Right renal pelvis (tissue), 4 donors: Measurements from ENCODE around the gene BCAS1. TPM values are rescaled to one million over a fixed set of nuclear protein-coding genes. Genes with fewer than 3 reads are reported as not detected.

ENCODE experiments used
- DNase-seq, 4 donors: peaks; one replicate each; pipeline ENCODE4 v3.0.0-alpha.2; 2013; ENCODE audit warnings: low read depth in 4 of 4, low spot score in 3 of 4, missing footprints in 1 of 4
- polyA plus RNA-seq, 4 donors: library from polyadenylated mRNA; unstranded; fragments of 120-200 nt; gene quantifications; one replicate each; pipeline ENCODE4 v1.2.1, GENCODE V29; 2013; ENCODE audit not compliant: insufficient read length in 4 of 4

The BCAS1 gene
- polyA plus RNA-seq, 4 donors = 2.4 to 5.5 (median 3.7) TPM

GRCh38 chr20:53915446-53916172, 154.8 kb downstream of the BCAS1 start:
- DNase-seq = peak; percentile 89 to 97 (median 94)

GRCh38 chr20:53914781-53915445, 155.5 kb downstream of the BCAS1 start:
- no peak for DNase-seq

GRCh38 chr20:53914091-53914780, 156.2 kb downstream of the BCAS1 start:
- DNase-seq = no peak

DNA sequence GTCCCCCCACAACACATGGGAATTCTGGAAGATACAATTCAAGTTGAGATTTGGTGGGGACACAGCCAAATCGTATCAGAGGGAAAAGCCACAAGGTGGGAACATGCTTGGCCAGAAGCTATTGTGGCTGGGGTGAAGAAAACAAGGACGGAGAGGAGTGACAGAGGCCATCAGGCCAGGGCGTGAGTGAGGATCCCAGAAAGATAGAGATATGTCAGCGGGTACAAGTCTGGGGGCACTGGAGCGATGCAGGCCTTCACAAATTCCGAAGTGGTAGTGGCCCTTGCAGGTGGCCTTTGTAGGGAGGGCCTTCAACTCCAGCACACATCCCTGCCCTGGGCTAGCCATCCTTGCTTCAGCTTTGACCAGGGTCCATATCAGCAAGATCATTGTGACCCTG, 159.1 kb downstream of the BCAS1 start:
- DNase-seq = no peak

- DNase-seq = no peak
Observed at GRCh38 chr20:53910351-53911002, 159.9 kb downstream of the BCAS1 start.

DNA sequence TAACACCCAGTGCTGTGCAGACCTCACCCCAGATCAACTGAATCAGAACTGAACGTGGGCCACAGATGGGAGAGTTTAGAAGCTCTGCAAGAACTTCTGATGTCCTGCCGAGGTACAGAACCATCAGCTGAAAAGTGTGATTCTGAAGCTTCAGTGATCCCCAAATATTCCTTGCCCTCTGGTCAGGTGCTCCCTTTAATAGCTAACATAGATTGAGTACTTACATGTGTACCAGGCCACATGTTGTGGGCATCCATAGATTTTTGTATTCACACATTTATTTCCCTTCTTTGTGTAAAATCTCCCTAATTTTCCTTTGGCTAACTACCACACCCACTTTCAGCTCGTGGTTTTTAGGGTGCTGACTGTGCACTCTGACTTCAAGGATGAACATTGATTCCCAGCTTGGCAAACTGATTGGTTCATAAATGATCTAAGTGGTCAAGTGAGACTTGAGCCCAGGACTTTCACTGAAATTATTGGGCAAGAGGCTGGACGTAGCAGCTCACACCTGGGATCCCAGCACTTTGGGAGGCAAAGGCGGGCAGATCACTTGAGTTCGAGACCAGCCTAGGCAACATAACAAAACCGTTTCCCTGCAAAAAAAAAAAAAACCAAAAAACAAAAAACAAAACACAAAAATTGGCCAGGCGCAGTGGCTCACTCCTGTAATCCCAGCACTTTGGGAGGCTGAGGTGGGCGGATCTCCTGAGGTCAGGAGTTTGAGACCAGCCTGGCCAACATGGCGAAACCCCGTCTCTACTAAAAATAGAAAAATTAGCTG, 162.2 kb downstream of the BCAS1 start:
- DNase-seq = no peak

- no peak for DNase-seq
Observed at GRCh38 chr20:53905820-53906191, 164.6 kb downstream of the BCAS1 start.

- DNase-seq = no peak
Observed at GRCh38 chr20:53905019-53905819, 165.2 kb downstream of the BCAS1 start.

DNA sequence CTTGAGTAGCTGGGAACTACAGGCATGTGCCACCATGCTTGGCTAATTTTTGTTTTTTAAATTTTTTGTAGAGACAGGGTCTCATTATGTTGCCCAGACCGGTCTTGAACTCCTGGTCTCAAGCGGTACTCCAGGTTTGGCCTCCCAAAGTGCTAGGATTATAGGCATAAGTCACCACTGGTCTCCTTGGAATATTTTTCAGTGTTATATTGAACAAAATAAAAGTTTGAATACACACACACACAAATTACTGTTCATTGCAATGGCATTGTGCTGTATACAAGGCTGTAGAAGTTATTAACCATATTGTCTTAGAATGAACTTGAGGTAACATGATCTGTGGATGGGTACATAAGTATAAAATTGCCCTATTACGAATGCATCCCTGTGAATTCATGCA, 166.1 kb downstream of the BCAS1 start:
- no peak for DNase-seq

GRCh38 chr20:53903652-53903987, 166.8 kb downstream of the BCAS1 start:
- DNase-seq = no peak

DNA sequence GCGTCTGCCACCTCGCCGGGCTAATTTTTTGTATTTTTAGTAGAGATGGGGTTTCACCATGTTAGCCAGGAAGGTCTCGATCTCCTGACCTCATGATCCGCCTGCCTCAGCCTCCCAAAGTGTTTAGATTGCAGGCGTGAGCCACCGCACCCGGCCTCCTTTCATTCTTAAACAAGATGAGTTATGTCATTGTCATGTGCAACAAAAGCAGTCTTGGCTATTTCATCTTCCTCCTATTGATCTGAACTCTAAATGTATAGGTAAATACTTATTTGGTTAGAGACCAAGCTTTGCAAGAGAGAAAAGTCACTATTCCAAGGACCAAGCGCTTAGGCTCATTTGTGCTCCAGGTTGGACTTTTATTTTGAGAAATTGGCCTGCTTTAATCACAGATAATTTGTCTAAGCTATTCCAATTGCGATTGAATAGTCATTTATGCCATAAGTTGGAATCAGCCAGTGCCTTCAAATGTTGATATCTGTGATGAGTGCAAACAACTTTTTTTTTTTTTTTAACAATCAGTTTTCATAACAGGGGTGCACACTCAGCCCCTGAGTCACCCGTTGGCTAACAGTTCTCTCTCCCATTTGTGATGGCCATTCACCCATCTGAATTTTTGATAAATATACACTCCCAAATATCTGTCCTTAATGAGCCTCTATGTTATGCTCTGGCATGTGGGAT, 167.3 kb downstream of the BCAS1 start:
- no peak for DNase-seq

- DNase-seq = no peak
Observed at GRCh38 chr20:53901497-53902096, 168.8 kb downstream of the BCAS1 start.

DNA sequence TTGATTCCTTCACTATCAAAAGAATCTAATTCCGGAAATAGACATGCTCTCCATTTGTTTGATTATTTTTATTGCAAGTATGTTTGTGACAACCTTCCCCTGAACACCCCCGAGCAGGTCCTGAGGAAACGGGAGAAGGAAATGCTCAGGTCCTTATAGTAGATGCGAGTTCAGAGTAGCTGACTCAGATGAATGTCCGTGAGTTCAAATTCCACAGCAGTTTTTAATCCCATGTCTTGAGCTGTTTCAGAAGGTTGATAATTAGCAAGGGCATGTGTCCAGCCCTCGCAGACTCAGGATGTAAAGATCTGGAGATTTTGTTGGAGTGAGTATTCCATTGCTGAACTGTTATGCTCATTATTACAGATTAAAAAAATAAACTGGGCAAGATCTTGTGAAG, 169.3 kb downstream of the BCAS1 start:
- DNase-seq = no peak

GRCh38 chr20:53900380-53900999, 169.9 kb downstream of the BCAS1 start:
- no peak for DNase-seq

- DNase-seq = no peak
Observed at GRCh38 chr20:53899351-53900167, 170.8 kb downstream of the BCAS1 start.

GRCh38 chr20:53898556-53898931, 171.8 kb downstream of the BCAS1 start:
- DNase-seq = no peak

DNA sequence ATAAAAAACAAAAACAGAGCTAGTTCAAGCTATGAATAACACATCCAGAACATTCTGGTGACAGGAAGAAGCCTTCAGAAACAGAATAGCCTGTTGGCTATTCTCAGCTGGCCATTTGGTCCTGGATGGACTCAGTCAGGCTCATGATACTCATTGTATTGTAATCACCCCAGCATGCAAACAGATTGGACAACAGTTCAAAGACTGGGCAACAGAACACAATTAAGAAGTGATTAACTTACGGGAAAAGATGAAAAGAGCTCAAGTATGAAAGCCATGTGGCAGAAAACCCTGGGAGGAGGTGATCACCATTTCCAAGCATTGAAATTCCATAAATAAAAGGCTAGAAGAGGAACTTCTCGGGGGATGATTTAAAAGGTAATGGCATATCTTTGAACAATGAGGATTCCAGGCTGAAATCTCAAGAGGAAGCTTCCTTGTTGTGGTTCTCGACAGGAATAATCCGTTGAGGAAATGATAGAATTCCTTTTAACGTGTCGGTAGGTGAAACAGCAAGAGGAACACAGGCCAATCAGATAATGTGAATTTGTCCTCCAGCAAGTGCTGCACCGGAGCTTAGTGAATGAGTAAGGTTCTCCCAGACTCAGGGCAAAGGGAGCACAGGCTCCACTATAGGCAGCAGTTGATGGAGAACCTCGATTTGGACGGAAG, 172.4 kb downstream of the BCAS1 start:
- no peak for DNase-seq
